Loucy (cell line): Measurements from ENCODE around the gene ALAS2.

Source experiments
- CTCF ChIP-seq: fragments of 200-600 bp; sonication (generic); conservative IDR thresholded peaks from 2 replicates; pipeline ENCODE4 v1.5.1; 2014; ENCODE audit warnings: mild to moderate bottlenecking, antibody characterized with exemption, low read length
- EZH2phosphoT487 ChIP-seq: fragments of 200-600 bp; IDR thresholded peaks from 2 replicates; pipeline ENCODE4 v1.6.1; 2018; ENCODE audit warnings: antibody characterized with exemption, mild to moderate bottlenecking, moderate library complexity, borderline replicate concordance

- TF ChIP-seq CTCF (no peak), EZH2phosphoT487 (no peak)
Measured at GRCh38 chrX:54991706-54992105, 39.1 kb downstream of the ALAS2 start.
